MCF 10A (cell line): ENCODE measurements around the gene IFI27L2. TPM values are rescaled to one million over a fixed set of nuclear protein-coding genes. Genes with fewer than 3 reads are reported as not detected.
A peak's percentile ranks its signal among the peaks of the same experiment; 100 is the strongest.

Experiments
- BruUV-seq: library from RNA; stranded (reverse); fragments of 400-500 nt; replicated peaks from 2 replicates; lab custom pipeline; 2021; lab: Mats Ljungman, UMichigan
- CTCF ChIA-PET: fragments of 300-600 bp; sonication (Branson Sonifier 250); formaldehyde crosslinking; extraction: SDS; loops from one replicate; lab custom pipeline; 2021; ENCODE audit warnings: antibody characterized with exemption, inconsistent platforms; lab: Yijun Ruan, JAX
- POLR2A ChIA-PET: fragments of 300-600, 350-650 bp; sonication (Branson Sonifier 250); formaldehyde crosslinking; extraction: SDS; loops from one replicate; lab custom pipeline; 2020; ENCODE audit warnings: antibody characterized with exemption, inconsistent platforms; lab: Yijun Ruan, JAX
- DNase-seq: peaks from one replicate; pipeline ENCODE4 v3.0.0-alpha.2; 2018; ENCODE audit not compliant: unreplicated experiment
- H3K27ac Mint-ChIP-seq: one replicate; pipeline ENCODE4 v1.8.0; 2022; ENCODE audit warnings: mild to moderate bottlenecking, low read depth, mixed read lengths; ENCODE audit not compliant: unreplicated experiment
- H3K27me3 Mint-ChIP-seq: one replicate; pipeline ENCODE4 v1.8.0; 2022; ENCODE audit warnings: mixed read lengths; ENCODE audit not compliant: insufficient read depth, unreplicated experiment
- H3K36me3 Mint-ChIP-seq: one replicate; pipeline ENCODE4 v1.8.0; 2022; ENCODE audit warnings: mild to moderate bottlenecking, moderate library complexity, mixed read lengths; ENCODE audit not compliant: insufficient read depth, unreplicated experiment
- H3K4me1 Mint-ChIP-seq: one replicate; pipeline ENCODE4 v1.8.0; 2022; ENCODE audit warnings: mixed read lengths; ENCODE audit not compliant: insufficient read depth, unreplicated experiment
- H3K4me3 Mint-ChIP-seq: one replicate; pipeline ENCODE4 v1.8.0; 2022; ENCODE audit warnings: mild to moderate bottlenecking, moderate library complexity, mixed read lengths; ENCODE audit not compliant: unreplicated experiment
- H3K9me3 Mint-ChIP-seq: one replicate; pipeline ENCODE4 v1.8.0; 2022; ENCODE audit warnings: mixed read lengths; ENCODE audit not compliant: unreplicated experiment
- CTCF ChIP-seq: fragments of 200-600 bp; IDR thresholded peaks from one replicate; pipeline ENCODE4 v1.8.0; 2022; ENCODE audit warnings: antibody characterized with exemption, mild to moderate bottlenecking; ENCODE audit not compliant: unreplicated experiment
- intact Hi-C: fragments of 100-400 bp; cut with micrococcal nuclease; formaldehyde crosslinking; loops from 2 replicates; pipeline ENCODE4 v1.14.1; 2022
- total RNA-seq: library from RNA; stranded (reverse); gene quantifications from 2 replicates; pipeline ENCODE4 v1.2.3, GENCODE V29; 2022

IFI27L2 gene
- total RNA-seq, 1 experiment from 2014 or later: 44.3 TPM

GRCh38 chr14:94128216-94128839 is 1.1 kb downstream of the IFI27L2 start:
- Mint-ChIP-seq H3K36me3 (no peaks in the 10 kb centered on the region), H3K4me1 (peaks cover 9% of the 10 kb centered on the region), H3K9me3 (no peaks in the 10 kb centered on the region), H3K27ac (no peak overlapping the region), H3K27me3 (no peaks in the 10 kb centered on the region), H3K4me3 (peak overlapping the region; percentile 80)
- POLR2A ChIA-PET: interaction anchor here (1.0 to 4.4 kb wide), 4 partner anchors 13 to 77 kb away, joined by 3 to 31 read pairs (median 3); partner anchors contain the start of genes DDX24, IFI27 and IFI27L1
- CTCF ChIA-PET: interaction anchor here (0.5 to 2.1 kb wide), 14 partner anchors 8 to 1249 kb away, joined by 3 to 7 read pairs (median 4); partner anchors contain the start of genes DDX24 and IFI27L1
- intact Hi-C loops: no loop called here
- DNase-seq: no peak
- TF ChIP-seq CTCF: no peak
- BruUV-seq: no TSS peak

- Mint-ChIP-seq H3K27ac (no peak overlapping the region), H3K4me1 (peaks cover 9% of the 10 kb centered on the region), H3K27me3 (no peaks in the 10 kb centered on the region), H3K9me3 (no peaks in the 10 kb centered on the region), H3K36me3 (no peaks in the 10 kb centered on the region), H3K4me3 (no peak overlapping the region)
- no peak for DNase-seq
- intact Hi-C loops: no loop called here
- BruUV-seq: no TSS peak
- POLR2A ChIA-PET: interaction anchor here (4.4 kb wide), 1 partner anchor 46 kb away, joined by 31 read pairs; the partner anchor contains the start of genes DDX24 and IFI27L1
- CTCF ChIA-PET: interaction anchor here (0.5 to 2.1 kb wide), 5 partner anchors 9 to 1250 kb away, joined by 3 to 7 read pairs (median 4); no protein-coding TSS in a partner anchor
- TF ChIP-seq CTCF: no peak
Measured at GRCh38 chr14:94127330-94127729, 2.1 kb downstream of the IFI27L2 start.

GRCh38 chr14:94126800-94127199 is 2.6 kb downstream of the IFI27L2 start:
- Mint-ChIP-seq H3K4me3 (no peak overlapping the region), H3K27me3 (no peaks in the 10 kb centered on the region), H3K4me1 (peaks cover 9% of the 10 kb centered on the region), H3K36me3 (no peaks in the 10 kb centered on the region), H3K9me3 (no peaks in the 10 kb centered on the region), H3K27ac (no peak overlapping the region)
- intact Hi-C loops: no loop called here
- ChIA-PET POLR2A (interaction anchor here (4.4 kb wide), 1 partner anchor 46 kb away, joined by 31 read pairs; the partner anchor contains the start of genes DDX24 and IFI27L1), CTCF (interaction anchor here (1.6 kb wide), 1 partner anchor 10 kb away, joined by 4 read pairs; no protein-coding TSS in a partner anchor)
- TF ChIP-seq CTCF: no peak
- no peak for DNase-seq
- BruUV-seq: no TSS peak

- intact Hi-C loops: no loop called here
- Mint-ChIP-seq H3K36me3 (no peaks in the 10 kb centered on the region), H3K9me3 (no peaks in the 10 kb centered on the region), H3K27ac (no peak overlapping the region), H3K4me3 (no peak overlapping the region), H3K4me1 (peaks cover 9% of the 10 kb centered on the region), H3K27me3 (no peaks in the 10 kb centered on the region)
- BruUV-seq: no TSS peak
- no peak for TF ChIP-seq CTCF
- no peak for DNase-seq
- POLR2A ChIA-PET: no interaction called here
- CTCF ChIA-PET: no interaction called here
Measured at GRCh38 chr14:94126419-94126677, 3.1 kb downstream of the IFI27L2 start.
